ENCODE data around the gene ZCCHC17. TPM values are rescaled to one million over a fixed set of nuclear protein-coding genes. Genes with fewer than 3 reads are reported as not detected.

ZCCHC17 gene
- total RNA-seq, 1 donor from 2014 or later = 64.5 TPM

- no peak for DNase-seq
- peaks cover 4% of the 10 kb centered on the region for H3K27me3 Mint-ChIP-seq (ENCODE audit: unreplicated experiment)
- TF ChIP-seq CTCF (IDR thresholded peaks at IDR 0.05; ENCODE audit: partially characterized antibody, unreplicated experiment) = no peak
- no peak overlapping the region for H3K4me3 Mint-ChIP-seq (ENCODE audit: unreplicated experiment)
- peaks cover 4% of the 10 kb centered on the region for H3K9me3 Mint-ChIP-seq (ENCODE audit: unreplicated experiment)
- no peak overlapping the region for H3K27ac Mint-ChIP-seq (ENCODE audit: unreplicated experiment)
- peaks cover 17% of the 10 kb centered on the region for H3K4me1 Mint-ChIP-seq (ENCODE audit: low read depth, unreplicated experiment)
- peaks cover 10% of the 10 kb centered on the region for H3K36me3 Mint-ChIP-seq (ENCODE audit: unreplicated experiment)
Measured at GRCh38 chr1:31387612-31388011, 90.8 kb downstream of the ZCCHC17 start.

DNA sequence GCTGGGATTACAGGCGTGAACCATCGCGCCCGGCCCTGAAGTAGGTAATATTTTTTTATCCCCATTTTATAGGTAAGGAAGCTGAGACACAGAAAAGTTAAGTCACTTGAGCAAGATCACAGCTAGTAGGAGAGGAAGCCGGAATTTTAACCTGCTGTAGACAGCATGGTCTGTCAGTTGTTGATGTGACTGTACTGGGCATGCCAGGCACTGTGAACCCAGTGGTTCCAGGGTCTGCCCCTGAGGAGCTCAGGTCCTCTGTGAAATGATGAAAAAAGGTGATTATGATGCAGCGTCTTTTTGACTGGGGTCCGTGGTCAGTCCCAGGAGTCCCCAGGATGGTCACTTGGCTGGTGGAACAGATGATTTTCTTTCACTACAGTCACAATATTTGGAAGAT is 92.8 kb downstream of the ZCCHC17 start:
- DNase-seq = no peak
- Mint-ChIP-seq H3K27ac (ENCODE audit: unreplicated experiment) (no peak overlapping the region), H3K4me3 (ENCODE audit: unreplicated experiment) (no peak overlapping the region), H3K9me3 (ENCODE audit: unreplicated experiment) (peaks cover 4% of the 10 kb centered on the region), H3K4me1 (ENCODE audit: low read depth, unreplicated experiment) (peaks cover 11% of the 10 kb centered on the region), H3K27me3 (ENCODE audit: unreplicated experiment) (peaks cover 4% of the 10 kb centered on the region), H3K36me3 (ENCODE audit: unreplicated experiment) (peaks cover 10% of the 10 kb centered on the region)
- TF ChIP-seq CTCF (IDR thresholded peaks at IDR 0.05; ENCODE audit: partially characterized antibody, unreplicated experiment) = no peak

- peaks cover 4% of the 10 kb centered on the region for H3K9me3 Mint-ChIP-seq (ENCODE audit: unreplicated experiment)
- H3K36me3 Mint-ChIP-seq (ENCODE audit: unreplicated experiment) = peaks cover 10% of the 10 kb centered on the region
- no peak overlapping the region for H3K4me3 Mint-ChIP-seq (ENCODE audit: unreplicated experiment)
- no peak overlapping the region for H3K27ac Mint-ChIP-seq (ENCODE audit: unreplicated experiment)
- no peak for DNase-seq
- H3K4me1 Mint-ChIP-seq (ENCODE audit: low read depth, unreplicated experiment) = peaks cover 11% of the 10 kb centered on the region
- no peak for TF ChIP-seq CTCF (IDR thresholded peaks at IDR 0.05; ENCODE audit: partially characterized antibody, unreplicated experiment)
- H3K27me3 Mint-ChIP-seq (ENCODE audit: unreplicated experiment) = peaks cover 4% of the 10 kb centered on the region
Measured at GRCh38 chr1:31390071-31390470, 93.2 kb downstream of the ZCCHC17 start.

DNA sequence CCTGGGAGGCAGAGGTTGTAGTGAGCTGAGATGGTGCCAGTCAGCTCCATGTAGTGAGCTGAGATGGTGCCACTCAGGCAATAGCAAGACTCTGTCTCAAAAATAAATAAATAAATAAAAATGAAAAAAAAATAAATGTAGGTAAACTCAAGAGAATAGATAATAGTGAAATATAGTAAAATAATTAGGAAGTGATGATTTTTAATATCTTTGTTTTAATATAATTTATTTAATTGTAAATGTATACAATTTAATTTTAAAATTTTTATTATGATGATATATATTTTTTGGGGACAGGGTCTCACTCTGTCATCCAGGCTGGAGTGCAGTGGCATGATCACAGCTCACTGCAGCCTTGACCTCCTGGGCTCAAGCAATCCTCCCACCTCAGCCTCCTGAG is 96.6 kb downstream of the ZCCHC17 start:
- H3K4me1 Mint-ChIP-seq (ENCODE audit: low read depth, unreplicated experiment) = peaks cover 15% of the 10 kb centered on the region
- no peak overlapping the region for H3K4me3 Mint-ChIP-seq (ENCODE audit: unreplicated experiment)
- no peaks in the 10 kb centered on the region for H3K27me3 Mint-ChIP-seq (ENCODE audit: unreplicated experiment)
- DNase-seq = no peak
- H3K9me3 Mint-ChIP-seq (ENCODE audit: unreplicated experiment) = peaks cover 4% of the 10 kb centered on the region
- no peak for TF ChIP-seq CTCF (IDR thresholded peaks at IDR 0.05; ENCODE audit: partially characterized antibody, unreplicated experiment)
- H3K36me3 Mint-ChIP-seq (ENCODE audit: unreplicated experiment) = no peaks in the 10 kb centered on the region
- H3K27ac Mint-ChIP-seq (ENCODE audit: unreplicated experiment) = no peak overlapping the region

DNA sequence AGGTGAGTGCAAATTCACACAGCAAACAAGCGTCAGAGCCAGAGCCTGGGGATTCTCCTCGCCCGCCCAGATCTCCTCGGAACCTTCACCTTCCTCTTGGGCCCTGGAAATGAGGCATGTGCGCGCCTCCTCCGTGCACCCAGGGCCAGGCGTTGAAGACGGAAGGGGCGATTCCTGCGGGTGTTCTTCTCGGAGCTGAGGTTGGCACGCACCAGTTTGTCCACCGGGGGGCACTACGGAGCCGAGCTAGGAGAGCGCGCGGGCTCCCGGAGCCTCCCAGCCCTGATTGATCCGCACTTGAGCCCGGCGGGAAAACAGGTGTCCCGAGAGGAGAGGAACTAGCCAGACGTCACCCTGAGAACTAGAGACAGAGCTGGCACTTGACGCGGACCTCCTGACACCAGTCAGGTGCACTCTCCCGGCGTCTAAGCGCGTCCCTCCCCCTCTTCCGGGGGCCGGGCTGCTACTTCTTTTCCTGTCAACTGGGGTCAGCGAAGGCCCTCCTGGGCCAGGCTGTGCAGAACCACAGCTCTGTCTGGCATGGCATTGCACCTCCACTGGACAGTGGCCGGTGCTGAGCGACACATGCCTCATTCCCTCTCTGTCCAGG is 97.9 kb downstream of the ZCCHC17 start:
- H3K9me3 Mint-ChIP-seq (ENCODE audit: unreplicated experiment) = peaks cover 4% of the 10 kb centered on the region
- peaks cover 15% of the 10 kb centered on the region for H3K4me1 Mint-ChIP-seq (ENCODE audit: low read depth, unreplicated experiment)
- H3K36me3 Mint-ChIP-seq (ENCODE audit: unreplicated experiment) = no peaks in the 10 kb centered on the region
- no peak overlapping the region for H3K27ac Mint-ChIP-seq (ENCODE audit: unreplicated experiment)
- peak overlapping the region; percentile 68 for H3K4me3 Mint-ChIP-seq (ENCODE audit: unreplicated experiment)
- DNase-seq = peak; percentile 92
- H3K27me3 Mint-ChIP-seq (ENCODE audit: unreplicated experiment) = no peaks in the 10 kb centered on the region
- TF ChIP-seq CTCF (IDR thresholded peaks at IDR 0.05; ENCODE audit: partially characterized antibody, unreplicated experiment) = peak; percentile 78

Measured in glutamatergic neuron (in vitro differentiated cells).